Esophagus muscularis mucosa (tissue), 3 donors: ENCODE data around the gene BDKRB2.

Experiments used
- POLR2A ChIP-seq: fragments of 450-650 bp; IDR thresholded peaks from one replicate; pipeline ENCODE4 v1.6.1; 2017; ENCODE audit warnings: antibody characterized with exemption, moderate library complexity, mild to moderate bottlenecking, low read depth
- TF ChIP-seq, protein P1 (sequence below), 3 experiments: fragments of 200-600 bp in 2 of 3; fragments of 450-650 bp in 1 of 3; sonication (generic) in 2 of 3; IDR thresholded peaks; one replicate each; pipeline ENCODE4 v1.5.1; 2017 to 2019; ENCODE audit warnings: antibody characterized with exemption in 3 of 3, mild to moderate bottlenecking in 2 of 3, moderate library complexity in 1 of 3

DNA sequence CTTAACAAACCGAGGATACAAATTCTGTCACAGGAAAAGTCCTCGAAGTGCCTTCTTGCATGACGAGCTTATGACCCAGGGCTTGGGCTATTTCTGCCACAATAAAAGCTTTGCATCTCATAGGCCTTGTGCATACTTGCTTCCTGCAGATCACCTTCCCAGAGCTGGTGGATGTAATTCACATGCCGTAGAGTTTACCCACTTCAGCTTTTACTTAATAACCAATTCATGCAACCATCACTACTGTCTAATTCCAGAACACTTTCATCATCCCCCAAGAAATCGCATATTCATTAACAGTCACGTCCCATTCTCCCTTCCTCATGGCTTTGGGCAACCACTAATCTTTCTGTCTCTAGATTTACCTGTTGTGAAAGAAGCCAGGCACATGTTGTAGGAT lies 42.4 kb downstream of the BDKRB2 start:
- TF ChIP-seq, protein P1, sequence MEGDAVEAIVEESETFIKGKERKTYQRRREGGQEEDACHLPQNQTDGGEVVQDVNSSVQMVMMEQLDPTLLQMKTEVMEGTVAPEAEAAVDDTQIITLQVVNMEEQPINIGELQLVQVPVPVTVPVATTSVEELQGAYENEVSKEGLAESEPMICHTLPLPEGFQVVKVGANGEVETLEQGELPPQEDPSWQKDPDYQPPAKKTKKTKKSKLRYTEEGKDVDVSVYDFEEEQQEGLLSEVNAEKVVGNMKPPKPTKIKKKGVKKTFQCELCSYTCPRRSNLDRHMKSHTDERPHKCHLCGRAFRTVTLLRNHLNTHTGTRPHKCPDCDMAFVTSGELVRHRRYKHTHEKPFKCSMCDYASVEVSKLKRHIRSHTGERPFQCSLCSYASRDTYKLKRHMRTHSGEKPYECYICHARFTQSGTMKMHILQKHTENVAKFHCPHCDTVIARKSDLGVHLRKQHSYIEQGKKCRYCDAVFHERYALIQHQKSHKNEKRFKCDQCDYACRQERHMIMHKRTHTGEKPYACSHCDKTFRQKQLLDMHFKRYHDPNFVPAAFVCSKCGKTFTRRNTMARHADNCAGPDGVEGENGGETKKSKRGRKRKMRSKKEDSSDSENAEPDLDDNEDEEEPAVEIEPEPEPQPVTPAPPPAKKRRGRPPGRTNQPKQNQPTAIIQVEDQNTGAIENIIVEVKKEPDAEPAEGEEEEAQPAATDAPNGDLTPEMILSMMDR (IDR thresholded peaks at IDR 0.05), result no peak
- TF ChIP-seq POLR2A, result no peak
